ENCODE data around the gene SLC1A2. TPM values are rescaled to one million over a fixed set of nuclear protein-coding genes. Genes with fewer than 3 reads are reported as not detected.

Gene SLC1A2
- total RNA-seq, 1 experiment from 2014 or later, result 0.11 TPM

- H3K9me3 ChIP-seq (ENCODE audit: low read depth, low read length, poor library complexity, severe bottlenecking), result no peaks in the 10 kb centered on the region
- DNase-seq (ENCODE audit: low spot score), result no peak
- H3K27me3 ChIP-seq (replicated peaks; ENCODE audit: insufficient read depth, low read depth, low read length, poor library complexity), result peaks cover 33% of the 10 kb centered on the region
- intact Hi-C loops (cut with micrococcal nuclease; ENCODE audit: unreplicated experiment), result loop anchor here (5.0 kb wide), 1 partner anchor 155 kb away; no protein-coding TSS in a partner anchor
- no peak overlapping the region for H3K27ac ChIP-seq (ENCODE audit: low read depth, low read length, poor library complexity, severe bottlenecking)
- no peaks in the 10 kb centered on the region for H3K4me1 ChIP-seq (ENCODE audit: insufficient read depth, low read length, poor library complexity, severe bottlenecking)
- TF ChIP-seq, protein P1, sequence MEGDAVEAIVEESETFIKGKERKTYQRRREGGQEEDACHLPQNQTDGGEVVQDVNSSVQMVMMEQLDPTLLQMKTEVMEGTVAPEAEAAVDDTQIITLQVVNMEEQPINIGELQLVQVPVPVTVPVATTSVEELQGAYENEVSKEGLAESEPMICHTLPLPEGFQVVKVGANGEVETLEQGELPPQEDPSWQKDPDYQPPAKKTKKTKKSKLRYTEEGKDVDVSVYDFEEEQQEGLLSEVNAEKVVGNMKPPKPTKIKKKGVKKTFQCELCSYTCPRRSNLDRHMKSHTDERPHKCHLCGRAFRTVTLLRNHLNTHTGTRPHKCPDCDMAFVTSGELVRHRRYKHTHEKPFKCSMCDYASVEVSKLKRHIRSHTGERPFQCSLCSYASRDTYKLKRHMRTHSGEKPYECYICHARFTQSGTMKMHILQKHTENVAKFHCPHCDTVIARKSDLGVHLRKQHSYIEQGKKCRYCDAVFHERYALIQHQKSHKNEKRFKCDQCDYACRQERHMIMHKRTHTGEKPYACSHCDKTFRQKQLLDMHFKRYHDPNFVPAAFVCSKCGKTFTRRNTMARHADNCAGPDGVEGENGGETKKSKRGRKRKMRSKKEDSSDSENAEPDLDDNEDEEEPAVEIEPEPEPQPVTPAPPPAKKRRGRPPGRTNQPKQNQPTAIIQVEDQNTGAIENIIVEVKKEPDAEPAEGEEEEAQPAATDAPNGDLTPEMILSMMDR (conservative IDR thresholded peaks at IDR 0.05; ENCODE audit: low read depth, low read length), result no peak
- TF ChIP-seq EZH2 (IDR thresholded peaks at IDR 0.05; ENCODE audit: borderline replicate concordance, low read depth, low read length, poor library complexity, severe bottlenecking), result no peak
- CTCF ChIA-PET, result interaction anchor here (0.6 to 2.1 kb wide), 3 partner anchors 14 to 311 kb away, joined by 4 to 6 read pairs (median 4); no protein-coding TSS in a partner anchor
- H3K4me3 ChIP-seq (ENCODE audit: low read depth, low read length, poor library complexity, severe bottlenecking), result no peak overlapping the region
- H3K36me3 ChIP-seq (ENCODE audit: insufficient read depth, low read length, poor library complexity, severe bottlenecking), result no peaks in the 10 kb centered on the region
- POLR2A ChIA-PET (ENCODE audit: low non-redundant PET), result no interaction called here
- no TSS peak for BruUV-seq (replicated peaks)
Observed at GRCh38 chr11:35237351-35237750, 182.0 kb downstream of the SLC1A2 start.

DNA sequence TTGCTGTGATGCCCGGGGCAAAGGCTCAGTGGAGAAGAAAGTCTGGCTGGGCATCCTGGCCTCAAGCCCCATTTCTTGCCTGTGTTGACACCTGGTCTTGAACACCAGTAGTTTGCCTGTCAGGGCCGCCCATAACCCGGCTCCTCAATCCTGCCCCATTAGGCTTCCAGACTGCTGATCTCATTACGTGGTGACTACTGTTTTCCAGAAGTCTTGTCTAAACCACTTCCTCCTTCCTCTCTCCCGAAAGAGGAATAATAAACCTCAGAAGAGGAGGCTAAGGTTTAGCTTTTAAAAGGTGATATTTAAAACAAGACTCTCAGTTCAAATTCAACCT is 182.7 kb downstream of the SLC1A2 start:
- H3K4me1 ChIP-seq (ENCODE audit: insufficient read depth, low read length, poor library complexity, severe bottlenecking), result no peaks in the 10 kb centered on the region
- no peaks in the 10 kb centered on the region for H3K36me3 ChIP-seq (ENCODE audit: insufficient read depth, low read length, poor library complexity, severe bottlenecking)
- no peak for DNase-seq (ENCODE audit: low spot score)
- ChIA-PET CTCF (no interaction called here), POLR2A (ENCODE audit: low non-redundant PET) (no interaction called here)
- H3K4me3 ChIP-seq (ENCODE audit: low read depth, low read length, poor library complexity, severe bottlenecking), result no peak overlapping the region
- BruUV-seq (replicated peaks), result no TSS peak
- H3K27ac ChIP-seq (ENCODE audit: low read depth, low read length, poor library complexity, severe bottlenecking), result no peak overlapping the region
- H3K9me3 ChIP-seq (ENCODE audit: low read depth, low read length, poor library complexity, severe bottlenecking), result no peaks in the 10 kb centered on the region
- TF ChIP-seq, protein P1 (conservative IDR thresholded peaks at IDR 0.05; ENCODE audit: low read depth, low read length), result no peak
- TF ChIP-seq EZH2 (IDR thresholded peaks at IDR 0.05; ENCODE audit: borderline replicate concordance, low read depth, low read length, poor library complexity, severe bottlenecking), result no peak
- intact Hi-C loops (cut with micrococcal nuclease; ENCODE audit: unreplicated experiment), result loop anchor here (5.0 kb wide), 1 partner anchor 156 kb away; no protein-coding TSS in a partner anchor
- H3K27me3 ChIP-seq (replicated peaks; ENCODE audit: insufficient read depth, low read depth, low read length, poor library complexity), result peaks cover 30% of the 10 kb centered on the region

GRCh38 chr11:35235936-35236666 is 183.3 kb downstream of the SLC1A2 start:
- BruUV-seq (replicated peaks), result no TSS peak
- POLR2A ChIA-PET (ENCODE audit: low non-redundant PET), result no interaction called here
- H3K27me3 ChIP-seq (replicated peaks; ENCODE audit: insufficient read depth, low read depth, low read length, poor library complexity), result peaks cover 28% of the 10 kb centered on the region
- CTCF ChIA-PET, result no interaction called here
- no peaks in the 10 kb centered on the region for H3K36me3 ChIP-seq (ENCODE audit: insufficient read depth, low read length, poor library complexity, severe bottlenecking)
- H3K27ac ChIP-seq (ENCODE audit: low read depth, low read length, poor library complexity, severe bottlenecking), result no peak overlapping the region
- no peaks in the 10 kb centered on the region for H3K9me3 ChIP-seq (ENCODE audit: low read depth, low read length, poor library complexity, severe bottlenecking)
- H3K4me3 ChIP-seq (ENCODE audit: low read depth, low read length, poor library complexity, severe bottlenecking), result no peak overlapping the region
- no peak for TF ChIP-seq EZH2 (IDR thresholded peaks at IDR 0.05; ENCODE audit: borderline replicate concordance, low read depth, low read length, poor library complexity, severe bottlenecking)
- TF ChIP-seq, protein P1 (conservative IDR thresholded peaks at IDR 0.05; ENCODE audit: low read depth, low read length), result no peak
- intact Hi-C loops (cut with micrococcal nuclease; ENCODE audit: unreplicated experiment), result loop anchor here (5.0 kb wide), 1 partner anchor 156 kb away; no protein-coding TSS in a partner anchor
- DNase-seq (ENCODE audit: low spot score), result no peak
- H3K4me1 ChIP-seq (ENCODE audit: insufficient read depth, low read length, poor library complexity, severe bottlenecking), result no peaks in the 10 kb centered on the region
